WTC11 (cell line): ENCODE data around the gene PIGP. TPM values are rescaled to one million over a fixed set of nuclear protein-coding genes. Genes with fewer than 3 reads are reported as not detected.
A peak's percentile ranks its signal among the peaks of the same experiment; 100 is the strongest.

Source experiments
- ATAC-seq: fragments of 200-7000 bp; cut with Tn5 transposase; 2 replicates; pipeline ENCODE4 v1.10.0; 2021; ENCODE audit warnings: mild to moderate bottlenecking, moderate library complexity
- CTCF ChIA-PET: fragments of 300-600 bp; sonication (Branson Sonifier 250); formaldehyde crosslinking; loops from one replicate; lab custom pipeline; 2021; ENCODE audit warnings: antibody characterized with exemption; lab: Charles Lee
- POLR2A ChIA-PET: fragments of 350-600 bp; sonication (Branson Sonifier 250); formaldehyde crosslinking; loops from one replicate; lab custom pipeline; 2021; ENCODE audit warnings: antibody characterized with exemption; lab: Charles Lee
- DNase-seq: peaks from one replicate; pipeline ENCODE4 v3.0.0; 2021; ENCODE audit warnings: low spot score
- H3K27ac Mint-ChIP-seq: 2 replicates; pipeline ENCODE4 v1.8.0; 2021; ENCODE audit warnings: mixed read lengths
- H3K27me3 Mint-ChIP-seq: 2 replicates; pipeline ENCODE4 v1.8.0; 2021; ENCODE audit warnings: low read depth, mild to moderate bottlenecking, moderate library complexity, mixed read lengths
- H3K36me3 Mint-ChIP-seq: 2 replicates; pipeline ENCODE4 v1.8.0; 2021; ENCODE audit warnings: mixed read lengths
- H3K4me1 Mint-ChIP-seq: 2 replicates; pipeline ENCODE4 v1.8.0; 2022; ENCODE audit warnings: mixed read lengths
- H3K4me3 Mint-ChIP-seq: 2 replicates; pipeline ENCODE4 v1.8.0; 2021; ENCODE audit warnings: mild to moderate bottlenecking, moderate library complexity, mixed read lengths
- H3K9me3 Mint-ChIP-seq: 2 replicates; pipeline ENCODE4 v1.8.0; 2021; ENCODE audit warnings: mixed read lengths
- AR ChIP-seq: fragments of 250-450 bp; sonication (Bioruptor Pico); IDR thresholded peaks from 2 replicates; pipeline ENCODE4 v1.9.0; 2021; ENCODE audit warnings: mild to moderate bottlenecking
- ATF6 ChIP-seq: sonication (generic); formaldehyde crosslinking; IDR thresholded peaks from 2 replicates; pipeline ENCODE4 v1.8.1; 2023; ENCODE audit warnings: mild to moderate bottlenecking, missing genetic modification reagents
- CBFB ChIP-seq: sonication (generic); formaldehyde crosslinking; IDR thresholded peaks from 2 replicates; pipeline ENCODE4 v1.8.1; 2022; ENCODE audit warnings: mild to moderate bottlenecking, low read depth, missing genetic modification reagents
- CDX4 ChIP-seq: fragments of 250-450 bp; sonication (Bioruptor Pico); IDR thresholded peaks from 2 replicates; pipeline ENCODE4 v1.9.0; 2021; ENCODE audit warnings: moderate library complexity, mild to moderate bottlenecking, inconsistent platforms, borderline replicate concordance
- CTCF ChIP-seq: fragments of 200-600 bp; IDR thresholded peaks from 2 replicates; pipeline ENCODE4 v1.8.0; 2022; ENCODE audit warnings: antibody characterized with exemption
- GABPB1 ChIP-seq: sonication (generic); formaldehyde crosslinking; IDR thresholded peaks from 2 replicates; pipeline ENCODE4 v1.8.1; 2023; ENCODE audit warnings: mild to moderate bottlenecking, missing genetic modification reagents
- HMGXB4 ChIP-seq: sonication (generic); formaldehyde crosslinking; IDR thresholded peaks from 2 replicates; pipeline ENCODE4 v1.8.1; 2023; ENCODE audit warnings: mild to moderate bottlenecking, moderate library complexity, missing genetic modification reagents
- IRF2 ChIP-seq: sonication (generic); formaldehyde crosslinking; IDR thresholded peaks from 2 replicates; pipeline ENCODE4 v1.8.0; 2022; ENCODE audit warnings: low read depth, missing genetic modification reagents, borderline replicate concordance
- MAX ChIP-seq: sonication (generic); formaldehyde crosslinking; IDR thresholded peaks from 2 replicates; pipeline ENCODE4 v1.8.0; 2022; ENCODE audit warnings: mild to moderate bottlenecking, missing genetic modification reagents
- MXD4 ChIP-seq: fragments of 250-450 bp; sonication (Bioruptor Pico); IDR thresholded peaks from 2 replicates; pipeline ENCODE4 v1.8.0; 2021; ENCODE audit warnings: mild to moderate bottlenecking, moderate library complexity, borderline replicate concordance
- NFATC4 ChIP-seq: fragments of 250-450 bp; sonication (Bioruptor Pico); IDR thresholded peaks from 2 replicates; pipeline ENCODE4 v1.9.0; 2021; ENCODE audit warnings: mild to moderate bottlenecking
- NFE2L1 ChIP-seq: sonication (generic); formaldehyde crosslinking; IDR thresholded peaks from 2 replicates; pipeline ENCODE4 v1.8.1; 2023; ENCODE audit warnings: missing genetic modification reagents
- PRDM15 ChIP-seq: sonication (generic); formaldehyde crosslinking; IDR thresholded peaks from 2 replicates; pipeline ENCODE4 v1.8.0; 2022; ENCODE audit warnings: missing genetic modification reagents
- TEAD4 ChIP-seq: sonication (generic); formaldehyde crosslinking; IDR thresholded peaks from 2 replicates; pipeline ENCODE4 v1.8.0; 2022; ENCODE audit warnings: mild to moderate bottlenecking, missing genetic modification reagents
- USF1 ChIP-seq: sonication (generic); formaldehyde crosslinking; IDR thresholded peaks from 2 replicates; pipeline ENCODE4 v1.8.0; 2022; ENCODE audit warnings: mild to moderate bottlenecking, missing genetic modification reagents
- USF2 ChIP-seq: sonication (generic); formaldehyde crosslinking; IDR thresholded peaks from 2 replicates; pipeline ENCODE4 v1.8.1; 2023; ENCODE audit warnings: mild to moderate bottlenecking, missing genetic modification reagents, moderate library complexity
- ZBTB21 ChIP-seq: sonication (generic); formaldehyde crosslinking; IDR thresholded peaks from 2 replicates; pipeline ENCODE4 v1.8.1; 2023; ENCODE audit warnings: mild to moderate bottlenecking, missing genetic modification reagents, borderline replicate concordance
- ZNF671 ChIP-seq: fragments of 250-450 bp; sonication (Bioruptor Pico); IDR thresholded peaks from 2 replicates; pipeline ENCODE4 v1.8.0; 2021; ENCODE audit warnings: mild to moderate bottlenecking
- total RNA-seq: library from RNA; stranded (reverse); gene quantifications from 3 replicates; pipeline ENCODE4 v1.2.3, GENCODE V29; 2021

Gene PIGP
- total RNA-seq, 1 experiment from 2014 or later, result 10.9 TPM

GRCh38 chr21:37074546-37074945 is 1.7 kb upstream of the PIGP start:
- peaks cover 44% of the 10 kb centered on the region for H3K27me3 Mint-ChIP-seq
- peaks cover 17% of the 10 kb centered on the region for H3K4me1 Mint-ChIP-seq
- ATAC-seq (no peak), DNase-seq (no peak)
- peak overlapping the region; percentile 82 for H3K4me3 Mint-ChIP-seq
- H3K27ac Mint-ChIP-seq, result no peak overlapping the region
- CTCF ChIA-PET, result interaction anchor here (1.5 kb wide), 1 partner anchor 98 kb away, joined by 9 read pairs; no protein-coding TSS in a partner anchor
- peaks cover 5% of the 10 kb centered on the region for H3K9me3 Mint-ChIP-seq
- H3K36me3 Mint-ChIP-seq, result peaks cover 5% of the 10 kb centered on the region
- POLR2A ChIA-PET, result no interaction called here
- TF ChIP-seq USF2 (CRISPR knock-in tag) (no peak), MAX (CRISPR knock-in tag) (no peak), HMGXB4 (no peak), IRF2 (CRISPR knock-in tag) (no peak), AR (CRISPR knock-in tag) (no peak), ZNF671 (no peak), ATF6 (CRISPR knock-in tag) (no peak), ZBTB21 (no peak), MXD4 (CRISPR knock-in tag) (no peak), USF1 (CRISPR knock-in tag) (no peak), CBFB (no peak), NFATC4 (no peak), CTCF (no peak), PRDM15 (CRISPR knock-in tag) (no peak), CDX4 (no peak), NFE2L1 (CRISPR knock-in tag) (no peak), GABPB1 (CRISPR knock-in tag) (no peak), TEAD4 (CRISPR knock-in tag) (no peak)
